Mesenteric fat pad (tissue), 1 donor: ENCODE results near the gene FBXL15. TPM values are rescaled to one million over a fixed set of nuclear protein-coding genes. Genes with fewer than 3 reads are reported as not detected.

Experiments
- microRNA-seq: library from miRNA; unstranded; fragments of <30 nt; microRNA quantifications from one replicate; pipeline ENCODE4 v1.2.0, GENCODE V29; 2020; ENCODE audit warnings: borderline number of aligned reads
- total RNA-seq: library from RNA; stranded (reverse); fragmentation: NEBNext Ultra II Directional; extraction: Animal tissue kit (Norgen Biotek cat#: 25700); gene quantifications from one replicate; pipeline ENCODE4 v1.2.1, GENCODE V29; 2021
- donor health status: DM: yes; HTN: yes; CAD: no.

FBXL15 gene
- total RNA-seq, 1 donor from 2014 or later, result 15.4 TPM

Small RNA genes within 50 kb of the gene (microRNA-seq; reads per million reads assigned to microRNA genes)
- gene MIR146B, result 3,330 reads per million, percentile 86 among the genes with 10 or more reads in this experiment

Other genes starting within 250 kb of the FBXL15 start
- 7.2 TPM for gene ELOVL3, start 194.5 kb upstream of the FBXL15 start, total RNA-seq
- gene PITX3, start 179.3 kb upstream of the FBXL15 start, total RNA-seq, result not detected
- gene GBF1, start 175.3 kb upstream of the FBXL15 start, total RNA-seq, result 34.9 TPM
- gene NFKB2, start 25.1 kb upstream of the FBXL15 start, total RNA-seq, result 43.0 TPM
- gene PSD, start 2.1 kb upstream of the FBXL15 start, total RNA-seq, result not detected
- 42.4 TPM for gene CUEDC2, start 11.7 kb downstream of the FBXL15 start, total RNA-seq
- gene C10orf95, start 30.7 kb downstream of the FBXL15 start, total RNA-seq, result 0.22 TPM
- 111 TPM for gene ACTR1A, start 81.9 kb downstream of the FBXL15 start, total RNA-seq
- 11.6 TPM for gene SUFU, start 83.1 kb downstream of the FBXL15 start, total RNA-seq
- gene TRIM8, start 223.6 kb downstream of the FBXL15 start, total RNA-seq, result 146 TPM